GM21723 (cell line): ENCODE data around the gene MGA.

Experiments
- ATAC-seq: cut with Tn5 transposase; IDR thresholded peaks from one replicate; pipeline ENCODE4 v1.9.1; 2021; ENCODE audit warnings: mild to moderate bottlenecking, moderate library complexity; ENCODE audit not compliant: unreplicated experiment

MGA gene

GRCh38 chr15:41780266-41780665 is 120.1 kb downstream of the MGA start:
- ATAC-seq, result no peak

GRCh38 chr15:41780727-41781126 is 120.5 kb downstream of the MGA start:
- ATAC-seq, result no peak

DNA sequence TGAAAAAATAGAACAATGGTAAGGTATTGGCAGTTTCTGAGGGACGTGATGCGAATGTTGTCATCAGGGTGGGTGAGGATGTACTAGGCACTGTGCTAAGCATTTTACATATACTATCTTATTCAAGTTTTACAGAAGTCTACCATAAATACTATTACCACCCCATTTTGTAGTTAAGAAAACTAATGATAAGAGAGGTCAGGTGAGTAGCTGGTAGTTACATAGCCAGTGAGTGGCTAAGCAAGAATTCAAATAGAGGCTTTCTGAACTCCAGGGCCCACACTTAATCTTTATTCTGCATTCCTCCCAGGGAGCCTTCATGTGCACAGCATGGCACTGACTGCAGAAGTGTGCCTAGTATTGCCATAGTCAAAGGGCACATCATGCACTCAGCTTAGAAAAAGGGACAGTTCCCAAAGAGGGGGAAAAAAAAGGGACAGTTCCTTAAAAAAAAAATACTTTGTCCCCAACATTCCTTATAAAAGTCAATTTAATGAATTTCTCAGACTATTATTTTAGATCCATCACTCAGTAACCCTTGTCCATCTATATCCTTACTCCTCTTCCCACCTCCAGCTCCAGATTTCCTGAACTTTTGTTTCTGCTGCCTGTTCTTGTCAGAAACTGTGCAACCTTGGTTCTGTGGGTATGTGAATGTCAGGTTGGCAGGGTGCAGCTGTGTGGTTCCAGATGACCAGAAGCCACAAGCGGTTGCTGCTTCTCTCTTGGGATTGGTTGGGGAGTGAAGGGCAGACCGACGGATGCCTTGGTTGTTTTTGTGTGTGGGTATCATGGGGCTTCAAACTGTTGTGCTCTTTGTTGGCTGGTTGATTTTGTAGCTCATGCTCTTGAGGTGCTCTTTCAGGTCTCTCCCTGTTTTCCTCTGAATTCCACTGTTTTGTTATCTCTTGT is 122.4 kb downstream of the MGA start:
- ATAC-seq, result no peak

DNA sequence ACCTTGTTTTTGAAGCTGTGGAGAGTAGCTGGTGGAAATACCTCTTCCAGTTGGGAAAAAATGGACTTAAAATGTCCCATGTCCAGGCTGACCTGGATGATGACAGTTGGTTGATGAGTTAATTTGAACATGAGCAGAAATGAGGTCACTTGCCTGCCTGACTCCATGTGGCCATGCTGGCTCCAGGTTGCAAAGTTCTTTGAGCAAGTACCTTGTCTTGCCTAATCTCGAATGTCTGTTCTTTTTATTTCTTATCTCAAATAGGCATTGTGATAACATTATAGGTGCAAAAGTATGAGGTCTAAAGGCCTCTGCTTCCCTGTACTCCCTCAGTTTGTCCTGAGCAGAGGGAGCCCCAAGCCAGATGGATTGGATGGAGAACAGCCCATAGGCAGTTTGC is 123.1 kb downstream of the MGA start:
- no peak for ATAC-seq

- ATAC-seq, result no peak
Measured at GRCh38 chr15:41788262-41788661, 128.1 kb downstream of the MGA start.

GRCh38 chr15:41789236-41789635 is 129.0 kb downstream of the MGA start:
- ATAC-seq, result no peak

GRCh38 chr15:41789662-41790061 is 129.5 kb downstream of the MGA start:
- no peak for ATAC-seq

DNA sequence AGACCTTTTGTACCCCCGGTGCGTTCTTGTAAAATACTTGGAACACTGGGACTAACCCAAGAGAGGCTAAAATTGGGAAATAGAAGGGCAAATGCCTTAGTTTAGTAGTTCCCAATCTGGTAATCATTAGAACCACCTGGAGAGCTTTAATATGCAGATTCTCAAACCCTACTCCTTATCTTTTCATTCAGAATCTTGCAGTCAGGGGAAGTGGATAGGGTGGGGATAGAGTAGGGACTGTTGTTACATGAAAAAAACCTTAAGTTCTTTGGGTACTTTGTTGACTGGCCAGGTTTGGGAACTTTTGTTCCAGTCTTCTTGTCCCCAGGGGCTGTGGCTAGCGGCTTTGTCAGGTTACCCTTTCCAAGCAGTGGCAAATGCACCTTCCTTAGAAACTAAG is 130.0 kb downstream of the MGA start:
- ATAC-seq, result no peak

DNA sequence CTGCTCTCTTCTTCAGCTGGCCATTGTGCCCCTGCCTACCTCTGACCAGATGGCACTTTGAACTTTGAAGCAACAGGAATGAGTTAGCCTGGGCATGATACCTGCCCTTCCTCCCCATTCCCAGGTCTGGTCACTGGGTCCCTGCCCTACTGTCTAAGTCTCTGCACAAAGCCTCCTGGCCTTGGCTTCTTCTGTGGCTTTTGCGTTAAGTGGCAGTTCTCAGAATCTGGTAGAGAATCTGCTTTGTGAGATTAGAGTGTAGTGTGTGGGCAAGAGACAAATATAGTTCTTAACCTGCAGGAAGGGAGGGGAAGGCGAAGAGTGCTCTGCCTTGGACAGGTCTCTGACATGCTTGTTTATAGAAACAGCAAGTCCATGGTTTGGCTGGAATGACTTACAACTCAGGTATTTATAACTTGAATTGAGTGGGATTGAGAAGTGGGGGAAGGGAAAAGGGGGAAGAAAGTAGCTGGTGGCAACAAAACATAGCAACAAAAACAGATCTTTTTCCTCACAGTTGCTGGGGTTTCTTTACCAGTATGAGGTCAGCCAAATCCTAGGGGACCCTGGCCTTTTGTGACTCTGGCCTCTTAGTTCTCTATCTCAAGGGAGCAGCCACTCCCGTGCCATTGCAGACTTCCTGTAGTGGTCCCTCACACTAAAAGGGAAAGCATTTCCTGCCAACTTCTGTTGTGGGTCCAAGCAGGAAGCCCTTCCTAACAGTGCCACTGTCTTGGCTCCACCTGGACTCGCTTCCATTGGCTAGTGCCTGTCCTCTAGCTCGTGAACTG is 130.7 kb downstream of the MGA start:
- no peak for ATAC-seq

GRCh38 chr15:41791547-41791937 is 131.3 kb downstream of the MGA start:
- no peak for ATAC-seq

DNA sequence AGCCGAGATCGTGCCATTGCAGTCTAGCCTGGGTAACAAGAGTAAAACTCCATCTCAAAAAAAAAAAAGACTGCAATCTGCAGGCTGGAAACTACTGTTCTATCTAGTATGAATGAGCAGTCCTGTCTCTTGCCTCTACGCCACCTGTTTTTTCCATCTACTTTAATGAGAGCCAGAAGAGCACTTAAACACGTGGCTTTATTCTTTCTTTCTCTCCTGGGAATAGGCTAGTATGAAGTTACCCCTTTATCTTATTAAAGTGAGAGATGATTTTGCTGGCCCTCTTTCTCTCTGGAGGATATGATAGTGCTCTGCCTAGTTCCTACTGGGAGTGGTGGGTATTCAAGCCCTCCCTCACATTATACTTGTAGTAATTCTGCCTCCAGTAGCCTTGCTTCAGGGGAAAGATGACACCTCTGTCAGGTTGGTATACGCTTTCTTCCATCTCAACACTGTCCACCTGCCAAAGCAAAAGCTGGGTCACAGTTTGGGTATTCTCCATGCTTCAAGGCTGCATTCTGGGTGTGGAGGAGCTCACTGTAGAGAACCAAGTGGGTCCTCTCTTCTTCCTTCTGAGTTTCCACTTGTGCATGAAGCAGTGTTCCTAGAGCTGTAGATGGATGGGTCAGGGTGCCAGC is 131.9 kb downstream of the MGA start:
- ATAC-seq, result no peak

DNA sequence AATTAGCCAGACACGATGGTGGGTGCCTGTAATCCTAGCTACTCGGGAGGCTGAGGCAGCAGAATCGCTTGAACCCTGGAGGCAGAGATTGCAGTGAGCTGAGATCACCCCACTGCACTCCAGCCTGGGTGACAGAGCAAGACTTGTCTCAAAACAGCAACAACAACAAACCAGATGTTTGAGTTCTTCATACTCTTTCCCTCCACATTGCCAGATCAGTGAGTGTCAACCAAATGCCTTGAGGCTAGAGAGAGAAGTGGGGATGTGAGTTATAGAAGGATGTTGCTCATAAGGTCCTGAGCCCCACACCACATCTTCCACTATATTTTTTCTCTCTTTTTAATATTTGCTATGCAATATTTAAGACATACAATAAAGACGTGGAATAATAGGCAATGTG is 133.9 kb downstream of the MGA start:
- no peak for ATAC-seq

DNA sequence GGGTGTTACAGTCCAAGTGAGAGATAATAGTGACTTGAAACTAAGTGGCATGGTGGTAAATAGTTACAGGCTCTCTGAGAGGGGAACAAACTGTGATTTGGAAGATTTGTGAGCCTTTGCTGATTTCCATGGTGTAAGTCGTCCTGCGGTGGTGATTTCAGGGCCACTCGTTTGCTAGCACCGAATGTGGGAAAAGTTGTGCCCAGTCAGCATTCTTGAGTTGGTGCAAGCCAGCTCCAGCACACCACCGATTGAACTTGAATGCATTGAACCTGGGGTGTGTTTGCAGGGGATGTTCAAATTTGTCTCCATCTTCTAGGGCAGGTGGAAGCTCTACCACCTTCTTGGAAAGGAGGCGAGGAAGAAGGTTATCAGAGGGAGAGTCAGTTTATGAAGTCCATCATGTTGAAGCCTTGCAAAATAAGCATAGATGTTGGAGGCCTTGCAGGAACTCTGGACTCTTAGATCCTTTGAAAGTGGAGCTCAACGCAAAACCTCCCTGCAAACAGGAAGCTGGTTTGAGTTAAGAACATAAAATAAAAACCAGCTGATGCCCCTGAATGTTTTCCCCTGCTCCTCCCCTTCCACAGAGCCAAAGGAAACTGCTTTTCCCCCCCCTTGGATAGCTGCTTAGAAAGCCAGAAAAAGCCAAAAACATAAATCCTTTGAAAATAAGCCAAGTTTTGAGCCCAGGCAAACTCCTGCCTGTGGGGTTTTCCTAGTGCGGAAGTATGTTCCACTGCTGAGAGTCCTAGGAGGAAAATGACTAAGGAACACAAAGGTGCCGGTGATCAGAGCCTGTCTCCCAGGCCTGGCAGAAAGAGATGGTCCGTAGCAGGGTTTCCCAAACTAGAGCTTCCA is 136.0 kb downstream of the MGA start:
- no peak for ATAC-seq

DNA sequence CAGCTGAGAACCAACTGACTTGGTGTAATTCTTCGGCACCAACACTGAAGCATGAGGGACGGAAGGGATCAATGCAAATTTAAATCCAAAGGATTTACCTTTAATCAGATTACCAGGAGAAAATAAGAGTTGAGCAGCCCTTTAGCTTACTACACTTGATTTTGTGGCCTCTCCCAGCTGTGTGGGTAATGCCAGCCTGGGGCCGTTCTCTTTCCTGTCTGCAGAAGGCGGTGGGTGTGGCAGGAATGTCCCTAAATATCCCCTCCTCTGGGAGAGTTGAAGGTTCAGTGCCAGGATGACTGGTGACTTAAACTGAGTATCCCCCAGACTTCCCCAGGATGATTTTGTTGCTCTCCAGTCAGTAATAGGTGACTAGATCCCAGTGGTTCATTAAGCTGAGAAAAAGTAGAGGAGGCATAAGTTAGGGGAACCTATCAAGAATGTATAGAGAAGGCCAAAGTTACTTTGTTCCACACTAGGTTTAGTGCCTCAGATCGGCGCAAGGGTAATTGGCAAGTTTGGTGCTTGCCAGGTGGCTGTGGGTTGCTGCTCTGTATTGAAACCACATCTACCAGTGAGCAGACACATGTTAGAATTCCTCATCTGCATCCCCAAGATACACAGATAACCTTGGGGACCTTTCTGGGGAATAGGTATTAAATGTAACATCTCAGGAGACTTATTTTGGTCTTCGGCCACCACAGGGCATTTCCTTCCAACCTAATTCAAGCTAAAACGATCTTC is 137.2 kb downstream of the MGA start:
- ATAC-seq, result no peak

DNA sequence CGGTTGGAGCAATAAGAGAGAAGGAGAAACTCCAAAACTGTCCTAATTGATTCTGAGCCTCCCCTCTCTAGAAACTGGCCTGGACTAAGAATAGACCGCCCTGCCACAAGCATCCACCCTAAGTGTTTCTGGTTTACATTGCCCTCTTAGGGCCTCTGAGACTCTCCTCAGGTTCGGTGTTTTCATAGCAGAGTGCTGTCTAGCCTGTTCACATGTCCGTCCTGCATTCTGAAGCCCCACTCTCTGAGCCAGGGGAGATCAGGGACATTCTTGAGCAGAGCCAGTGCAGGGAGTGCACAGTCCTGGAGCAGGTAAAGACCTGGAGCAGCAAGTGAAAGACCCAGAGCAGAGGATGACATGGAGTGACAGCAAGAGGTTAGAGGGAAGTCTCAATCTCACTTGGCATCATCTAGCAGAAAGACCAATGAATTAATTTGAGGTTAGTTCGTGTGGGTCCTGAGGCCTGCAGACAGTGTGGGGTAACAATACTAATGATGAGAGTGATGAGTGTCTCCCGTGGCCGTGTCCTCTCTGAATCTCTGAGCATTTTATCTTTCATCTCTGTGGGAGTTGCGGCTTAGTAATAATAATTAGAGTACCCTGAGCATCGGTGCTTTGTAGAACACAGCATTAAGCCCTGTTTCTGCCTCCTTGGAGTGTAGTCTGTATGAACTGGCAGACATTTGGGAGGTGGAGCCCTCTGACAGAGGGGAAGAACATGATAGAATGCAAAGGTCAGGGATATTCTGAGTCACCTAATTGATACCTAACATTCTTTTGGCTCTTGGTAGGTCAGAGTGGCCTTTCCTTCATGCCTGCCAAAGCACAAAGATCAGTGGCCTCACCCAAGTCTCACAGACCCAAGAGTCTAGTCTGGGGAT is 138.6 kb downstream of the MGA start:
- no peak for ATAC-seq

DNA sequence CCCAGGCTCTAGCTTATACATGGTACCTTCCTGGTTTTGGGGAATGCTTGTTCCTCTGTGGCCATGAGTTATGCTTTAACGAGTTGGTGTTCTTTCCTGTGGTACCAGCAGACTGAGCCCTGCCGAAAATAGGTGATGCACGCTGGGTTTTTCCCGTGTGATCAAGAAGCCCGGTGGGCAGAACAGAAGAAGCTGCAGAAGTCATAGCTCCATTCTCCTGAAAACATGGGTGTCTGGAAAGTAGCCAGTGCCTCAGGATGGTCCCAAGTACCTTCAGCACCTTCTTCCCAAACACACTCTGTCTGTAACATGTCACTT is 139.2 kb downstream of the MGA start:
- no peak for ATAC-seq

GRCh38 chr15:41801185-41801584 is 141.0 kb downstream of the MGA start:
- no peak for ATAC-seq

- no peak for ATAC-seq
Measured at GRCh38 chr15:41801850-41802455, 141.7 kb downstream of the MGA start.

GRCh38 chr15:41804361-41804760 is 144.2 kb downstream of the MGA start:
- no peak for ATAC-seq
